AG04450 (cell line): ENCODE data around the gene CABP4. TPM values are rescaled to one million over a fixed set of nuclear protein-coding genes. Genes with fewer than 3 reads are reported as not detected.

ENCODE experiments used
- CTCF ChIA-PET: fragments of 300-600, 350-600 bp; formaldehyde crosslinking; extraction: SDS; loops from one replicate; lab custom pipeline; 2022; ENCODE audit warnings: antibody characterized with exemption, inconsistent platforms; lab: Charles Lee
- POLR2A ChIA-PET: fragments of 350-600 bp; formaldehyde crosslinking; extraction: SDS; loops from one replicate; lab custom pipeline; 2021; ENCODE audit warnings: antibody characterized with exemption, inconsistent platforms; lab: Yijun Ruan, JAX
- DNase-seq: peaks from one replicate; pipeline ENCODE4 v3.0.0-alpha.2; 2011; ENCODE audit warnings: low read depth, low spot score
- H3K27ac ChIP-seq: one replicate; pipeline ENCODE4 v1.5.1; 2012; ENCODE audit warnings: low read depth, low read length, control low read depth
- H3K27me3 ChIP-seq: one replicate; pipeline ENCODE4 v1.6.0; 2012; ENCODE audit warnings: low read length; ENCODE audit not compliant: control insufficient read depth, insufficient read depth
- H3K4me3 ChIP-seq: 2 replicates; pipeline ENCODE4 v1.5.1; 2011; ENCODE audit warnings: mild to moderate bottlenecking, low read depth, low read length, control low read depth
- H3K9me3 ChIP-seq: 2 replicates; pipeline ENCODE4 v1.5.1; 2012; ENCODE audit warnings: low read length; ENCODE audit not compliant: control insufficient read depth, insufficient read depth
- polyA plus RNA-seq: library from polyadenylated mRNA; depleted of rRNA; stranded (reverse); fragments of >200 nt; gene quantifications from 2 replicates; pipeline ENCODE4 v1.2.3, GENCODE V29; 2011
- TF ChIP-seq, protein P1 (sequence below): IDR thresholded peaks from 2 replicates; pipeline ENCODE4 v1.5.1; 2011; ENCODE audit warnings: low read depth, low read length, control low read depth, inconsistent platforms

CABP4 gene
- polyA plus RNA-seq, 1 experiment, result not detected

DNA sequence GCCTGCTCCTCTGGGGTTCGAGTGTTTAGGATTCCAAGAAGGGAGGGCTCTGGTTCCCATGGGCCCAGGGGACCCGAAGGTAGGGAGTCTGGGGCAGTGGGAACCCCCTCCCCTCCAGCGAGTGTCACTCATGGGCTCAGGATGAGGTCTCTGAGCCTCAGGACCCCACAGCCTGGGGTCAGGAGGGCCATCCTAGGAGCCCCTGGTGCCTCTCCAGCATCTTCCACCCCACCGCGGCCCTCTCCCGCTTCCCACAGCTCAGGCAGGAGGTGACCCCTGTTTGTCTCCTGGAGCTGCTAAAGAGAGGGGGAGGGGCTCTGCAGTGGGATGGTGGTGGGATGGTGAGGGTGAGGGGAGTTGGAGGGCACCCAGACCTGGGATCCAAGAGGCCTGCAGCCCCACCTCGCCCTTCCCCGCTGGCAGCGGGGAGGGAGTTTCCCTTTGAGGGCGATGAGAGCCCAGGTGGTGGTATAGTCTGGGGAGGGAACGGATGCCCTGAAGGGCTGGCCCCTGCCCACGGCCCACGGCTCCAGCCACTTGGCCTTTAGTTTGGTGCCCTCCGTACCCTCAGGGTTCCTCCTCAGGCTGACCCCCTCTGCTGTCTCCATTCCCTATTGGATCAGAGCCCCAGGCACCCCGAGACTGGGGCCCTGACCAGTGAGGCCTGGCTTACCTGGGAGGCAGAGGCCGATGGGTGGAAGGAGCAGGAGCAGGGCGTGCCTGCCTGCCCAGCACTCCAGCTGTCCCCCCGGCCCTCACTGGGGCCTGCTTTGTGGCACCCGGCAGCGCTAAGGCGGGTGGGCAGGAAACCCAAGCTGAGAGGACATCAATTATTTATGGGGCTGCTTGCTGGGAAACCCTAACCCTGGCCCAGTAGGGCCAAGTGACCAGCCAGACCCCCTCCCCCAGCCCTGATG lies 1.1 kb upstream of the CABP4 start:
- TF ChIP-seq, protein P1, sequence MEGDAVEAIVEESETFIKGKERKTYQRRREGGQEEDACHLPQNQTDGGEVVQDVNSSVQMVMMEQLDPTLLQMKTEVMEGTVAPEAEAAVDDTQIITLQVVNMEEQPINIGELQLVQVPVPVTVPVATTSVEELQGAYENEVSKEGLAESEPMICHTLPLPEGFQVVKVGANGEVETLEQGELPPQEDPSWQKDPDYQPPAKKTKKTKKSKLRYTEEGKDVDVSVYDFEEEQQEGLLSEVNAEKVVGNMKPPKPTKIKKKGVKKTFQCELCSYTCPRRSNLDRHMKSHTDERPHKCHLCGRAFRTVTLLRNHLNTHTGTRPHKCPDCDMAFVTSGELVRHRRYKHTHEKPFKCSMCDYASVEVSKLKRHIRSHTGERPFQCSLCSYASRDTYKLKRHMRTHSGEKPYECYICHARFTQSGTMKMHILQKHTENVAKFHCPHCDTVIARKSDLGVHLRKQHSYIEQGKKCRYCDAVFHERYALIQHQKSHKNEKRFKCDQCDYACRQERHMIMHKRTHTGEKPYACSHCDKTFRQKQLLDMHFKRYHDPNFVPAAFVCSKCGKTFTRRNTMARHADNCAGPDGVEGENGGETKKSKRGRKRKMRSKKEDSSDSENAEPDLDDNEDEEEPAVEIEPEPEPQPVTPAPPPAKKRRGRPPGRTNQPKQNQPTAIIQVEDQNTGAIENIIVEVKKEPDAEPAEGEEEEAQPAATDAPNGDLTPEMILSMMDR, result no peak
- Histone ChIP-seq H3K27ac (no peak overlapping the region), H3K27me3 (peaks cover 21% of the 10 kb centered on the region), H3K4me3 (no peak overlapping the region), H3K9me3 (no peaks in the 10 kb centered on the region; the same call in 1 of the 2 replicates)
- POLR2A ChIA-PET, result interaction anchor here (0.6 kb wide), 1 partner anchor 346 kb away, joined by 4 read pairs; no protein-coding TSS in a partner anchor
- DNase-seq, result no peak
- CTCF ChIA-PET, result no interaction called here

DNA sequence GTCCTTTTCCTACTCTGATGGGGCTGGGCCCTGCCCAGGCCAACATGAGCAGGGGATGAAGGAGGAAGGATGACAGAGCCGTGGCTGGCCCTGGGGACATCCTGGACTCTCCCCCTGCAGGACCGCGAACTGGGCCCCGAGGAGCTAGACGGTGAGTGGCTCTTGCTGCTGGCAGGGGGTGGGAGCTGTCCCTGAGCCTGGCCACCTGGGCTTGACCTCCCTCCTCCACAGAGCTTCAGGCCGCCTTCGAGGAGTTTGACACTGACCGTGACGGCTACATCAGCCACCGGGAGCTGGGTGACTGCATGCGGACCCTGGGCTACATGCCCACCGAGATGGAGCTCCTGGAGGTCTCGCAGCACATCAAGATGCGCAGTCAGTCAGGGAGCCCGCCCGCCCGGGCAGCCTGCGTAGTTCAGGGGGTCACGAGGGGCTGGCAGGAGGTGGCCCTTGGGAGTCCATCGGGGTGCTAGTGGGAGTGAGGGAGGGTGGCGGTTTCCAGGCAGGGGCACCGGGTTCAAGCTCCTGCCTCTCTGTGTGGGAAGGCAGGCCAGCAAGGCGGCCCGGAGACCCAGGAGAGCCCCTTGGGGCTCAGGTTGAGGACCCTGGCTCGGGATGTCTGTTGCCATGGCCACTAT lies 1.0 kb downstream of the CABP4 start:
- H3K27me3 ChIP-seq, result peaks cover 23% of the 10 kb centered on the region
- no peak for DNase-seq
- H3K9me3 ChIP-seq, result no peaks in the 10 kb centered on the region; the same call in 1 of the 2 replicates
- H3K27ac ChIP-seq, result no peak overlapping the region
- TF ChIP-seq, protein P1, result no peak
- CTCF ChIA-PET, result no interaction called here
- POLR2A ChIA-PET, result no interaction called here
- no peak overlapping the region for H3K4me3 ChIP-seq

DNA sequence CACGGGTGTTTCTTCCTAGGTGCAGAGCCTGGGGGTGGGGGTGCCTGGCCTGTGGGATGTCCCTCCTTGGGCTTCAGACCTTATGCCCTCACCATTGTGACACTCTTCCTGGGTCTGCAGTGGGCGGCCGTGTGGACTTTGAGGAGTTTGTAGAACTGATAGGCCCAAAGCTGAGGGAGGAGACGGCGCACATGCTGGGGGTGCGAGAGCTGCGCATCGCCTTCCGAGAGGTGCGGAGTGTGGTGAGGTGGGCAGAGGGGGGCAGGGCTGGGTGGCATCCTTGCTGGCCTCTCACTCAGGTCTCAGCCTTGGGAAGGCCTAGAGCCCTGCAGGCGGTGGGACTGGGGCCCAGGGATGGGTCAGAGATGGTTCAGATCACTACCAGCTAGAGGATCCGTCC lies 2.3 kb downstream of the CABP4 start:
- TF ChIP-seq, protein P1, result no peak
- DNase-seq, result no peak
- Histone ChIP-seq H3K27me3 (peaks cover 21% of the 10 kb centered on the region), H3K27ac (no peak overlapping the region), H3K9me3 (no peaks in the 10 kb centered on the region; the same call in 1 of the 2 replicates), H3K4me3 (no peak overlapping the region)
- POLR2A ChIA-PET, result no interaction called here
- CTCF ChIA-PET, result no interaction called here

DNA sequence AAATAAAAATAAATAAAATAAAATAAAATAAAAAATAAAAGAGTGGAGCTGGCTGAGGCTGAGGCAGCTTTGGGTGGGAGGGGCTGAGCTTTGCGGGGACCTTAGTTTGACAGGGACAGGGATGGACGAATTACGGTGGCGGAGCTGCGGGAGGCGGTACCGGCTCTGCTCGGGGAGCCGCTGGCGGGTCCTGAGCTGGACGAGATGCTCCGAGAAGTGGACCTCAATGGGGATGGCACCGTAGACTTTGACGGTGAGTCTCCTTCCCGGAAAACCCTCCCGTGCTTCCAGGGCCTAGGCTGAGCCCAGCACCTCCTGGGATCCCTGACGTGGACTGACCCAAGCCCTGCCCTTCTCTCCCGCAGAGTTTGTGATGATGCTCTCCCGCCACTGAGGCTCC lies 3.1 kb downstream of the CABP4 start:
- POLR2A ChIA-PET, result interaction anchor here (0.6 kb wide), 1 partner anchor 9 kb away, joined by 3 read pairs; no protein-coding TSS in a partner anchor
- no peak for DNase-seq

More for the DNA sequence above, 3.1 kb downstream of the CABP4 start:
- Histone ChIP-seq H3K27me3 (peaks cover 21% of the 10 kb centered on the region), H3K27ac (no peak overlapping the region), H3K4me3 (no peak overlapping the region), H3K9me3 (no peaks in the 10 kb centered on the region; the same call in 1 of the 2 replicates)
- CTCF ChIA-PET, result interaction anchor here (0.5 kb wide), 1 partner anchor 21 kb away, joined by 5 read pairs; no protein-coding TSS in a partner anchor
- TF ChIP-seq, protein P1, result no peak
